Smooth muscle cell (in vitro differentiated cells): Measurements from ENCODE around the gene RWDD3. TPM values are rescaled to one million over a fixed set of nuclear protein-coding genes. Genes with fewer than 3 reads are reported as not detected.

Experiments
- DNase-seq: peaks from one replicate; lab custom pipeline; 2025; ENCODE audit not compliant: unreplicated experiment; lab: John Stamatoyannopoulos, UW
- H2AFZ ChIP-seq: fragments of 200-600 bp; sonication (generic); 2 replicates; pipeline ENCODE4 v1.6.0; 2016; ENCODE audit warnings: antibody characterized with exemption, low read depth, mild to moderate bottlenecking
- H3F3A ChIP-seq: fragments of 200-600 bp; sonication (generic); 2 replicates; pipeline ENCODE4 v1.6.0; 2017; ENCODE audit warnings: antibody characterized with exemption, low read depth
- H3K27ac ChIP-seq: fragments of 200-600 bp; sonication (generic); 2 replicates; pipeline ENCODE4 v1.5.1; 2016; ENCODE audit warnings: low read depth, mild to moderate bottlenecking
- H3K27me3 ChIP-seq: fragments of 200-600 bp; sonication (generic); 2 replicates; pipeline ENCODE4 v1.6.1; 2016; ENCODE audit warnings: low read depth, mild to moderate bottlenecking
- H3K36me3 ChIP-seq: fragments of 200-600 bp; sonication (generic); 2 replicates; pipeline ENCODE4 v1.5.1; 2016; ENCODE audit warnings: low read depth
- H3K4me1 ChIP-seq: fragments of 200-600 bp; sonication (generic); 2 replicates; pipeline ENCODE4 v1.5.1; 2016; ENCODE audit warnings: low read depth
- H3K4me2 ChIP-seq: fragments of 200-600 bp; sonication (generic); 2 replicates; pipeline ENCODE4 v1.6.0; 2016; ENCODE audit warnings: mild to moderate bottlenecking
- H3K4me3 ChIP-seq: fragments of 200-600 bp; sonication (generic); 2 replicates; pipeline ENCODE4 v1.5.1; 2016; ENCODE audit warnings: mild to moderate bottlenecking
- H3K79me2 ChIP-seq: fragments of 200-600 bp; sonication (generic); 2 replicates; pipeline ENCODE4 v1.6.0; 2016; ENCODE audit warnings: low read depth, mild to moderate bottlenecking
- H3K9ac ChIP-seq: fragments of 200-600 bp; sonication (generic); 2 replicates; pipeline ENCODE4 v1.6.0; 2016; ENCODE audit warnings: low read depth
- H3K9me3 ChIP-seq: fragments of 200-600 bp; sonication (generic); replicated peaks from 2 replicates; pipeline ENCODE4 v1.5.1; 2016; ENCODE audit warnings: low read depth
- H4K20me1 ChIP-seq: fragments of 200-600 bp; sonication (generic); 2 replicates; pipeline ENCODE4 v1.6.0; 2016; ENCODE audit warnings: low read depth
- CTCF ChIP-seq: fragments of 200-600 bp; sonication (generic); IDR thresholded peaks from 2 replicates; pipeline ENCODE4 v1.5.1; 2017; ENCODE audit warnings: borderline replicate concordance, mild to moderate bottlenecking, antibody characterized with exemption; ENCODE audit not compliant: insufficient read depth, poor library complexity, severe bottlenecking
- WGBS: methylation state at CpG from one replicate; pipeline ENCODE4 v1.1.7; 2016; ENCODE audit warnings: low lambda C conversion rate; 5-methylcytosine and 5-hydroxymethylcytosine counted together
- polyA plus RNA-seq: library from polyadenylated mRNA; unstranded; fragments of >200 nt; fragmentation: Nextera tagmentation; extraction: Ambion mirVana; gene quantifications from 2 replicates; pipeline ENCODE4 v1.2.1, GENCODE V29; 2016
- total RNA-seq: library from RNA; depleted of rRNA; stranded (reverse); fragments of >200 nt; gene quantifications from 2 replicates; pipeline ENCODE4 v1.2.3, GENCODE V29; 2014

The RWDD3 gene
- total and polyA plus RNA-seq, 2 experiments from 2014 or later: 21.5 to 28.2 TPM

GRCh38 chr1:95195046-95195445 lies 39.0 kb upstream of the RWDD3 start:
- H3K4me2 ChIP-seq: no peak overlapping the region

GRCh38 chr1:95196017-95196416 lies 38.0 kb upstream of the RWDD3 start:
- H3K27me3 ChIP-seq: no peaks in the 10 kb centered on the region
- no peaks in the 10 kb centered on the region for H3K9me3 ChIP-seq
- H3K79me2 ChIP-seq: no peaks in the 10 kb centered on the region
- H3K36me3 ChIP-seq: no peaks in the 10 kb centered on the region
- no peak overlapping the region for H3K4me3 ChIP-seq
- H3K9ac ChIP-seq: no peak overlapping the region
- no peaks in the 10 kb centered on the region for H3F3A ChIP-seq
- TF ChIP-seq CTCF: no peak
- peaks cover 10% of the 10 kb centered on the region for H3K4me1 ChIP-seq
- no peak overlapping the region for H2AFZ ChIP-seq
- DNase-seq: no peak
- H3K27ac ChIP-seq: no peak overlapping the region
- H4K20me1 ChIP-seq: no peaks in the 10 kb centered on the region
- no peak overlapping the region for H3K4me2 ChIP-seq

More at GRCh38 chr1:95195046-95195445, 39.0 kb upstream of the RWDD3 start:
- no peaks in the 10 kb centered on the region for H3F3A ChIP-seq
- peaks cover 10% of the 10 kb centered on the region for H3K4me1 ChIP-seq
- WGBS: 85% methylated on average over 3 of the region's 3 CpGs
- DNase-seq: no peak
- H3K36me3 ChIP-seq: no peaks in the 10 kb centered on the region
- H3K4me3 ChIP-seq: no peak overlapping the region
- H2AFZ ChIP-seq: no peak overlapping the region
- H4K20me1 ChIP-seq: no peaks in the 10 kb centered on the region
- no peaks in the 10 kb centered on the region for H3K79me2 ChIP-seq
- H3K27ac ChIP-seq: no peak overlapping the region
- no peak for TF ChIP-seq CTCF
- no peak overlapping the region for H3K9ac ChIP-seq
- no peaks in the 10 kb centered on the region for H3K27me3 ChIP-seq
- no peaks in the 10 kb centered on the region for H3K9me3 ChIP-seq

- Histone ChIP-seq H3K36me3 (no peaks in the 10 kb centered on the region), H3K79me2 (no peaks in the 10 kb centered on the region), H3K9me3 (no peaks in the 10 kb centered on the region), H3K27me3 (no peaks in the 10 kb centered on the region), H3K27ac (no peak overlapping the region), H3F3A (no peaks in the 10 kb centered on the region), H3K4me3 (no peak overlapping the region), H2AFZ (no peak overlapping the region), H3K4me2 (no peak overlapping the region), H3K4me1 (peaks cover 10% of the 10 kb centered on the region), H4K20me1 (no peaks in the 10 kb centered on the region), H3K9ac (no peak overlapping the region)
- DNase-seq: no peak
- TF ChIP-seq CTCF: no peak
- WGBS: 57% methylated on average over 1 of the region's 1 CpG
Observed at GRCh38 chr1:95197616-95198252, 36.3 kb upstream of the RWDD3 start.

- Histone ChIP-seq H3K4me1 (peaks cover 10% of the 10 kb centered on the region), H3K36me3 (no peaks in the 10 kb centered on the region), H3F3A (no peaks in the 10 kb centered on the region), H4K20me1 (no peaks in the 10 kb centered on the region), H3K4me3 (no peak overlapping the region), H3K79me2 (no peaks in the 10 kb centered on the region), H3K9me3 (no peaks in the 10 kb centered on the region), H3K9ac (no peak overlapping the region), H2AFZ (no peak overlapping the region), H3K27me3 (no peaks in the 10 kb centered on the region), H3K27ac (no peak overlapping the region), H3K4me2 (no peak overlapping the region)
- no peak for TF ChIP-seq CTCF
- DNase-seq: no peak
Observed at GRCh38 chr1:95201905-95202304, 32.1 kb upstream of the RWDD3 start.
